Neural cell (in vitro differentiated cells): Measurements from ENCODE around the gene SPECC1. TPM values are rescaled to one million over a fixed set of nuclear protein-coding genes. Genes with fewer than 3 reads are reported as not detected.

Experiments
- H2AFZ ChIP-seq: fragments of 200-600, 300-800 bp; sonication (generic), shearing (Covaris generic); 2 replicates; pipeline ENCODE4 v1.6.0; 2014; ENCODE audit warnings: low read depth, mild to moderate bottlenecking, antibody characterized with exemption, low read length, moderate library complexity
- H3F3A ChIP-seq: fragments of 200-600 bp; shearing (Covaris generic); 2 replicates; pipeline ENCODE4 v1.6.1; 2016; ENCODE audit warnings: mild to moderate bottlenecking, moderate library complexity, mixed read lengths, antibody characterized with exemption, low read length; ENCODE audit not compliant: insufficient read depth, poor library complexity, severe bottlenecking
- H3K27ac ChIP-seq: fragments of 200-600, 300-800 bp; sonication (generic), shearing (Covaris generic); 2 replicates; pipeline ENCODE4 v1.5.1; 2014; ENCODE audit warnings: mild to moderate bottlenecking, low read length, moderate library complexity
- H3K27me3 ChIP-seq: fragments of 300-800, 200-600 bp; sonication (generic), shearing (Covaris generic); 2 replicates; pipeline ENCODE4 v1.6.0; 2014; ENCODE audit warnings: mild to moderate bottlenecking, low read depth, low read length, moderate library complexity; ENCODE audit not compliant: insufficient read depth
- H3K36me3 ChIP-seq: fragments of 300-800, 200-600 bp; sonication (generic), shearing (Covaris generic); 2 replicates; pipeline ENCODE4 v1.5.1; 2014; ENCODE audit warnings: mild to moderate bottlenecking, antibody characterized with exemption, low read length, moderate library complexity; ENCODE audit not compliant: insufficient read depth
- H3K4me2 ChIP-seq: fragments of 300-800, 200-600 bp; sonication (generic), shearing (Covaris generic); 2 replicates; pipeline ENCODE4 v1.6.0; 2014; ENCODE audit warnings: mild to moderate bottlenecking, low read length
- H3K4me3 ChIP-seq: fragments of 300-800, 200-600 bp; sonication (generic), shearing (Covaris generic); 2 replicates; pipeline ENCODE4 v1.5.1; 2014; ENCODE audit warnings: mild to moderate bottlenecking, low read length, moderate library complexity
- H3K79me2 ChIP-seq: fragments of 200-600 bp; shearing (Covaris generic); replicated peaks from 2 replicates; pipeline ENCODE4 v1.6.0; 2014; ENCODE audit warnings: mild to moderate bottlenecking, low read length, moderate library complexity; ENCODE audit not compliant: insufficient read depth
- H3K9ac ChIP-seq: fragments of 300-800, 200-600 bp; sonication (generic), shearing (Covaris generic); 2 replicates; pipeline ENCODE4 v1.6.1; 2016; ENCODE audit warnings: mild to moderate bottlenecking, low read length, mixed read lengths
- H3K9me2 ChIP-seq: fragments of 200-600 bp; shearing (Covaris generic); 2 replicates; pipeline ENCODE4 v1.6.1; 2016; ENCODE audit warnings: mild to moderate bottlenecking, low read length, mixed read lengths; ENCODE audit not compliant: insufficient read depth
- H3K9me3 ChIP-seq: fragments of 200-600, 300-800 bp; sonication (generic), shearing (Covaris generic); 2 replicates; pipeline ENCODE4 v1.6.1; 2016; ENCODE audit warnings: mild to moderate bottlenecking, mixed run types, low read length, moderate library complexity, mixed read lengths
- H4K20me1 ChIP-seq: fragments of 200-600 bp; shearing (Covaris generic); 2 replicates; pipeline ENCODE4 v1.6.1; 2016; ENCODE audit warnings: mild to moderate bottlenecking, mixed run types; ENCODE audit not compliant: insufficient read depth
- EP300 ChIP-seq: fragments of 450-650 bp; conservative IDR thresholded peaks from 2 replicates; pipeline ENCODE4 v1.6.1; 2014; ENCODE audit warnings: antibody characterized with exemption, mild to moderate bottlenecking, moderate library complexity; ENCODE audit not compliant: poor library complexity, severe bottlenecking
- EZH2 ChIP-seq: fragments of 200-600, 300-800 bp; shearing (Covaris generic), sonication (generic); IDR thresholded peaks from 2 replicates; pipeline ENCODE4 v1.6.1; 2014; ENCODE audit warnings: antibody characterized with exemption, low read length, borderline replicate concordance, mild to moderate bottlenecking; ENCODE audit not compliant: insufficient read depth, poor library complexity, severe bottlenecking
- MXI1 ChIP-seq: fragments of 450-650 bp; conservative IDR thresholded peaks from 2 replicates; pipeline ENCODE4 v1.6.1; 2014; ENCODE audit warnings: antibody characterized with exemption, mild to moderate bottlenecking; ENCODE audit not compliant: poor library complexity, severe bottlenecking
- POLR2AphosphoS5 ChIP-seq: IDR thresholded peaks from 2 replicates; pipeline ENCODE4 v1.6.1; 2012
- RAD21 ChIP-seq: fragments of 450-650 bp; conservative IDR thresholded peaks from 2 replicates; pipeline ENCODE4 v1.6.1; 2014; ENCODE audit warnings: antibody characterized with exemption, mild to moderate bottlenecking, moderate library complexity
- SMC3 ChIP-seq: fragments of 450-650 bp; conservative IDR thresholded peaks from 2 replicates; pipeline ENCODE4 v1.6.1; 2014; ENCODE audit warnings: antibody characterized with exemption, mild to moderate bottlenecking, moderate library complexity; ENCODE audit not compliant: poor library complexity
- TAF1 ChIP-seq: IDR thresholded peaks from 2 replicates; pipeline ENCODE4 v1.6.1; 2012; ENCODE audit warnings: low read depth
- polyA plus RNA-seq: library from polyadenylated mRNA; depleted of rRNA; stranded (reverse); fragments of >200 nt; gene quantifications from 2 replicates; pipeline ENCODE4 v1.2.3, GENCODE V29; 2014
- TF ChIP-seq, protein P1 (sequence below): IDR thresholded peaks from 2 replicates; pipeline ENCODE4 v1.6.1; 2012; ENCODE audit warnings: borderline replicate concordance
- TF ChIP-seq, protein P2 (sequence below): fragments of 450-650 bp; IDR thresholded peaks from 2 replicates; pipeline ENCODE4 v1.5.1; 2014; ENCODE audit warnings: antibody characterized with exemption, mild to moderate bottlenecking, moderate library complexity; ENCODE audit not compliant: poor library complexity, severe bottlenecking

Gene SPECC1
- polyA plus RNA-seq, 1 donor from 2014 or later: 8.6 TPM

DNA sequence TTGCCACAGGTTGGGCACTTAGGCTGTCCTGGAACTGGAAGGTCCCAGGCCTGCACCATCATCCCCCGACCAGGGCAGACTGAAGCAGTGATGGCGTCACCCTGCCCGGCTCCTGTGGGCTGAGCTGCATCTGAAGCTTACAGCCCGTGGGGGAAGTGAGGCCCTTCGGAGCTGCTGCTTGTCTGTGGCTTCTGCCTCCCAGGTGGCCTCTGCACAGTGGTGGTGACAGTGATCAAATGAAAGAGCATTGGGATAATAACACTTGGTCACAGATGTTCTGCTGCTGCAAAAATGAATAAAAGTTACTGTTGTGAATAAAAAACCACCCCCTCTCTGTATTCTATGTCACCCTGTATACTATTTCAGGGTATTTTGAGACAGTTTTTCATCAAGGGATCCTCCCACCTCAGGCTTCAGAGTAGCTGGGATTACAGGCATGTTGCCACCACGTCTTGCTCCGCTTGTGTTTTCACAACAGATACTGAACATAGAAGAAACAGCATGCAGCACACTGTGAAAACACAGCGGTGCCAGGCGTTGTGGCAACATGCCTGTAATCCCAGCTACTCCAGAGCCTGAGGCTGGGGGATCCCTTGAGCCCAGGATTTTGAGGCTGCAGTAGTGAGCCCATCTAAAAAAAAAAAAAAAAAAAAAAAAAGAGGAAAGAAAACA lies 293.2 kb downstream of the SPECC1 start:
- Histone ChIP-seq H3K9ac (no peak overlapping the region), H3K27ac (no peak overlapping the region)
- TF ChIP-seq, protein P1, sequence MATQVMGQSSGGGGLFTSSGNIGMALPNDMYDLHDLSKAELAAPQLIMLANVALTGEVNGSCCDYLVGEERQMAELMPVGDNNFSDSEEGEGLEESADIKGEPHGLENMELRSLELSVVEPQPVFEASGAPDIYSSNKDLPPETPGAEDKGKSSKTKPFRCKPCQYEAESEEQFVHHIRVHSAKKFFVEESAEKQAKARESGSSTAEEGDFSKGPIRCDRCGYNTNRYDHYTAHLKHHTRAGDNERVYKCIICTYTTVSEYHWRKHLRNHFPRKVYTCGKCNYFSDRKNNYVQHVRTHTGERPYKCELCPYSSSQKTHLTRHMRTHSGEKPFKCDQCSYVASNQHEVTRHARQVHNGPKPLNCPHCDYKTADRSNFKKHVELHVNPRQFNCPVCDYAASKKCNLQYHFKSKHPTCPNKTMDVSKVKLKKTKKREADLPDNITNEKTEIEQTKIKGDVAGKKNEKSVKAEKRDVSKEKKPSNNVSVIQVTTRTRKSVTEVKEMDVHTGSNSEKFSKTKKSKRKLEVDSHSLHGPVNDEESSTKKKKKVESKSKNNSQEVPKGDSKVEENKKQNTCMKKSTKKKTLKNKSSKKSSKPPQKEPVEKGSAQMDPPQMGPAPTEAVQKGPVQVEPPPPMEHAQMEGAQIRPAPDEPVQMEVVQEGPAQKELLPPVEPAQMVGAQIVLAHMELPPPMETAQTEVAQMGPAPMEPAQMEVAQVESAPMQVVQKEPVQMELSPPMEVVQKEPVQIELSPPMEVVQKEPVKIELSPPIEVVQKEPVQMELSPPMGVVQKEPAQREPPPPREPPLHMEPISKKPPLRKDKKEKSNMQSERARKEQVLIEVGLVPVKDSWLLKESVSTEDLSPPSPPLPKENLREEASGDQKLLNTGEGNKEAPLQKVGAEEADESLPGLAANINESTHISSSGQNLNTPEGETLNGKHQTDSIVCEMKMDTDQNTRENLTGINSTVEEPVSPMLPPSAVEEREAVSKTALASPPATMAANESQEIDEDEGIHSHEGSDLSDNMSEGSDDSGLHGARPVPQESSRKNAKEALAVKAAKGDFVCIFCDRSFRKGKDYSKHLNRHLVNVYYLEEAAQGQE: no peak
- TF ChIP-seq EZH2: no peak
- TF ChIP-seq SMC3: no peak
- TF ChIP-seq, protein P2, sequence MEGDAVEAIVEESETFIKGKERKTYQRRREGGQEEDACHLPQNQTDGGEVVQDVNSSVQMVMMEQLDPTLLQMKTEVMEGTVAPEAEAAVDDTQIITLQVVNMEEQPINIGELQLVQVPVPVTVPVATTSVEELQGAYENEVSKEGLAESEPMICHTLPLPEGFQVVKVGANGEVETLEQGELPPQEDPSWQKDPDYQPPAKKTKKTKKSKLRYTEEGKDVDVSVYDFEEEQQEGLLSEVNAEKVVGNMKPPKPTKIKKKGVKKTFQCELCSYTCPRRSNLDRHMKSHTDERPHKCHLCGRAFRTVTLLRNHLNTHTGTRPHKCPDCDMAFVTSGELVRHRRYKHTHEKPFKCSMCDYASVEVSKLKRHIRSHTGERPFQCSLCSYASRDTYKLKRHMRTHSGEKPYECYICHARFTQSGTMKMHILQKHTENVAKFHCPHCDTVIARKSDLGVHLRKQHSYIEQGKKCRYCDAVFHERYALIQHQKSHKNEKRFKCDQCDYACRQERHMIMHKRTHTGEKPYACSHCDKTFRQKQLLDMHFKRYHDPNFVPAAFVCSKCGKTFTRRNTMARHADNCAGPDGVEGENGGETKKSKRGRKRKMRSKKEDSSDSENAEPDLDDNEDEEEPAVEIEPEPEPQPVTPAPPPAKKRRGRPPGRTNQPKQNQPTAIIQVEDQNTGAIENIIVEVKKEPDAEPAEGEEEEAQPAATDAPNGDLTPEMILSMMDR: no peak
- no peak for TF ChIP-seq RAD21
- TF ChIP-seq MXI1: no peak
- no peak for TF ChIP-seq POLR2AphosphoS5
- no peak for TF ChIP-seq TAF1
- no peak for TF ChIP-seq EP300

DNA sequence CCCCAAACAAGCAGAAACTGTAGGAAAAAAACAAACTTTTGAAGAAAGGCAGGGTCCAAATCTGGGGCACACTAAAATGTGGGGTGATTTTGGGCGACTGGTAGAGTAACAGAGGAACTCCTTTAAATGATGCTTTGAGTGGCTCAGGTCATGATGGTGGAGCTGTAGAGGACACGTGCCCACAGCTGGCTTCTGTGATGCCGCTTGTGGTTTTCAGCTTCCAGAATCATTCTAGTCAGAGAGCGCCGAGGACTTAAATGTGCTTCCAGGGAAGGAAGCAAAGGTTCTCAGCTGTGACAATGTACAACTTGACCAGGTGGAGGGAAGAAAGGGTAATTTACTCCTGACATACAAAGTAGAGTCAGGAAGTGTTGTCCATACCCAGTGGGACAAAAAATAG lies 295.8 kb downstream of the SPECC1 start:
- Histone ChIP-seq H3K9me2 (no peaks in the 10 kb centered on the region), H3K4me3 (no peak overlapping the region), H3K9ac (no peak overlapping the region), H3K27me3 (no peaks in the 10 kb centered on the region), H3K9me3 (peaks cover 9% of the 10 kb centered on the region), H3K4me2 (no peak overlapping the region), H2AFZ (no peak overlapping the region), H3K36me3 (peaks cover 3% of the 10 kb centered on the region), H3K79me2 (no peaks in the 10 kb centered on the region), H3K27ac (no peak overlapping the region), H4K20me1 (no peaks in the 10 kb centered on the region), H3F3A (no peaks in the 10 kb centered on the region)
- TF ChIP-seq EZH2: no peak
- no peak for TF ChIP-seq MXI1
- no peak for TF ChIP-seq RAD21
- TF ChIP-seq, protein P2: no peak
- TF ChIP-seq TAF1: no peak
- no peak for TF ChIP-seq POLR2AphosphoS5
- no peak for TF ChIP-seq SMC3
- no peak for TF ChIP-seq EP300
- TF ChIP-seq, protein P1: no peak

More for the DNA sequence above, 293.2 kb downstream of the SPECC1 start:
- Histone ChIP-seq H3F3A (no peaks in the 10 kb centered on the region), H3K27me3 (no peaks in the 10 kb centered on the region), H3K36me3 (peaks cover 3% of the 10 kb centered on the region), H3K9me3 (peaks cover 9% of the 10 kb centered on the region), H3K79me2 (no peaks in the 10 kb centered on the region), H4K20me1 (no peaks in the 10 kb centered on the region), H2AFZ (no peak overlapping the region), H3K9me2 (no peaks in the 10 kb centered on the region), H3K4me2 (no peak overlapping the region), H3K4me3 (no peak overlapping the region)
